NOMO-1 treated with DMSO at 0.1 percent for 48 hours (cell line): ENCODE results near the gene GPR32.
"Not testable (repeated sequence)": the region's sequence is repeated elsewhere in the genome, so short reads cannot be mapped to it uniquely, and the experiment has no call there.

Experiments
- DNase-seq: peaks from one replicate; lab custom pipeline; 2025; ENCODE audit not compliant: unreplicated experiment; lab: John Stamatoyannopoulos, UW

Gene GPR32

GRCh38 chr19:50745221-50745620 is 25.0 kb upstream of the GPR32 start:
- DNase-seq: no peak

GRCh38 chr19:50747141-50747540 is 23.1 kb upstream of the GPR32 start:
- DNase-seq: not testable (repeated sequence)

GRCh38 chr19:50749490-50749889 is 20.8 kb upstream of the GPR32 start:
- no peak for DNase-seq

GRCh38 chr19:50750010-50750409 is 20.3 kb upstream of the GPR32 start:
- DNase-seq: no peak

GRCh38 chr19:50753879-50754278 is 16.4 kb upstream of the GPR32 start:
- DNase-seq: no peak

GRCh38 chr19:50756244-50756643 is 14.0 kb upstream of the GPR32 start:
- not testable (repeated sequence) for DNase-seq

- DNase-seq: not testable (repeated sequence)
These were observed 12.6 kb upstream of the GPR32 start for GRCh38 chr19:50757624-50758023.

- DNase-seq: not testable (repeated sequence)
These were observed 11.2 kb upstream of the GPR32 start for GRCh38 chr19:50759076-50759475.

- DNase-seq: peak; percentile 61
These were observed 10.4 kb upstream of the GPR32 start for GRCh38 chr19:50759886-50760285.

GRCh38 chr19:50761501-50761900 is 8.8 kb upstream of the GPR32 start:
- DNase-seq: not testable (repeated sequence)

- not testable (repeated sequence) for DNase-seq
These were observed 6.7 kb upstream of the GPR32 start for GRCh38 chr19:50763521-50763920.

GRCh38 chr19:50764409-50764808 is 5.9 kb upstream of the GPR32 start:
- DNase-seq: no peak

- not testable (repeated sequence) for DNase-seq
These were observed 3.5 kb upstream of the GPR32 start for GRCh38 chr19:50766746-50767145.

- not testable (repeated sequence) for DNase-seq
These were observed 3.0 kb upstream of the GPR32 start for GRCh38 chr19:50767263-50767662.

- peak; percentile 78 for DNase-seq
These were observed 2.0 kb upstream of the GPR32 start for GRCh38 chr19:50768277-50768676.

- DNase-seq: no peak
These were observed 624 bp downstream of the GPR32 start for GRCh38 chr19:50770888-50771287.

GRCh38 chr19:50772476-50772875 is 2.2 kb downstream of the GPR32 start:
- DNase-seq: peak; percentile 25

GRCh38 chr19:50772912-50773311 is 2.6 kb downstream of the GPR32 start:
- not testable (repeated sequence) for DNase-seq

- not testable (repeated sequence) for DNase-seq
These were observed 3.2 kb downstream of the GPR32 start for GRCh38 chr19:50773454-50773853.

- DNase-seq: no peak
These were observed 5.9 kb downstream of the GPR32 start for GRCh38 chr19:50776131-50776530.

GRCh38 chr19:50777261-50777660 is 7.0 kb downstream of the GPR32 start:
- DNase-seq: no peak

- peak; percentile 63 for DNase-seq
These were observed 7.6 kb downstream of the GPR32 start for GRCh38 chr19:50777830-50778303.

- DNase-seq: no peak
These were observed 8.7 kb downstream of the GPR32 start for GRCh38 chr19:50778906-50779430.
